ENCODE results near the gene OPCML.

OPCML gene

DNA sequence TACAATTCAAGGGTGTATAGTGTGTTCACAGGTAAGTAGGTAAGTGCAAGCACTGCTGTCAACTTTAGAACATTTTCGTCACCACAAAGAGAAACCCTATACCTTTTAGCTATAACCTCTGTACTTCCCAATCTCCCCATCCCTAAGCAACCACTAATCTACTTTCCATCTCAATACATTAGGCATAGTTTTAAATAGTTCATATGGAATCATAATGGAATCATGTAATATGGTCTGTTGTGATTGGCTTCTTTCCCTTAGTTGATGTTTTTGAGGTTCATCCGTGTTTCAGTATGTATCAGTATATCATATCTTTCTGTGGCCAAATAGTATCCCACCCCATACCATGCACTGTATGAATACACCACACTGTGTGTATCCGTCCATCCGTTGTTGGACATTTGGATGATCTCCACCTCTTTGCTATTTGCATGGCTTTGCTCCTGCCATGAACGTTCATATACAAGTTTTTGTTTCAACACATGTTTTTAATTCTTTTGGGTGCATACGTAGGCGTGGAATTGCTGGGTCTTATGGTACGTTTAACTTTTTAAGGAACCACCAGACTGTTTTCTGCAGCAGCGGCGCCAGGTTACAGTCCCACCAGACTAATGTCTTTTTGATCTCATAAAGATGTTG, 27.7 kb upstream of the OPCML start:
- H3K9me2 ChIP-seq (replicated peaks; ENCODE audit: low read depth, low read length), result no peaks in the 10 kb centered on the region
- TF ChIP-seq, protein P1, sequence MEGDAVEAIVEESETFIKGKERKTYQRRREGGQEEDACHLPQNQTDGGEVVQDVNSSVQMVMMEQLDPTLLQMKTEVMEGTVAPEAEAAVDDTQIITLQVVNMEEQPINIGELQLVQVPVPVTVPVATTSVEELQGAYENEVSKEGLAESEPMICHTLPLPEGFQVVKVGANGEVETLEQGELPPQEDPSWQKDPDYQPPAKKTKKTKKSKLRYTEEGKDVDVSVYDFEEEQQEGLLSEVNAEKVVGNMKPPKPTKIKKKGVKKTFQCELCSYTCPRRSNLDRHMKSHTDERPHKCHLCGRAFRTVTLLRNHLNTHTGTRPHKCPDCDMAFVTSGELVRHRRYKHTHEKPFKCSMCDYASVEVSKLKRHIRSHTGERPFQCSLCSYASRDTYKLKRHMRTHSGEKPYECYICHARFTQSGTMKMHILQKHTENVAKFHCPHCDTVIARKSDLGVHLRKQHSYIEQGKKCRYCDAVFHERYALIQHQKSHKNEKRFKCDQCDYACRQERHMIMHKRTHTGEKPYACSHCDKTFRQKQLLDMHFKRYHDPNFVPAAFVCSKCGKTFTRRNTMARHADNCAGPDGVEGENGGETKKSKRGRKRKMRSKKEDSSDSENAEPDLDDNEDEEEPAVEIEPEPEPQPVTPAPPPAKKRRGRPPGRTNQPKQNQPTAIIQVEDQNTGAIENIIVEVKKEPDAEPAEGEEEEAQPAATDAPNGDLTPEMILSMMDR (conservative IDR thresholded peaks at IDR 0.05; ENCODE audit: low read length), result no peak
- TF ChIP-seq EZH2phosphoT487 (IDR thresholded peaks at IDR 0.05; ENCODE audit: borderline replicate concordance), result no peak
- no peaks in the 10 kb centered on the region for H3K9me3 ChIP-seq (ENCODE audit: insufficient read depth, low read depth, low read length)
- no peaks in the 10 kb centered on the region for H3K36me3 ChIP-seq (ENCODE audit: insufficient read depth, low read length)
- H3K4me1 ChIP-seq (ENCODE audit: insufficient read depth, low read length, poor library complexity, severe bottlenecking), result no peaks in the 10 kb centered on the region
- no peaks in the 10 kb centered on the region for H3K27me3 ChIP-seq (ENCODE audit: insufficient read depth, low read length, poor library complexity, severe bottlenecking)
- H4K20me1 ChIP-seq (ENCODE audit: insufficient read depth, low read length, poor library complexity, severe bottlenecking), result no peaks in the 10 kb centered on the region
- H3K4me2 ChIP-seq (ENCODE audit: low read depth, low read length, poor library complexity, severe bottlenecking), result no peak overlapping the region
- H3K9ac ChIP-seq (ENCODE audit: low read depth, low read length, poor library complexity, severe bottlenecking), result no peak overlapping the region
- H3K79me2 ChIP-seq (ENCODE audit: insufficient read depth, low read length), result no peaks in the 10 kb centered on the region
- H3F3A ChIP-seq (ENCODE audit: low read depth), result no peaks in the 10 kb centered on the region
- H3K4me3 ChIP-seq (ENCODE audit: low read length, poor library complexity, severe bottlenecking), result no peak overlapping the region
- H2AFZ ChIP-seq (ENCODE audit: low read length), result no peak overlapping the region

DNA sequence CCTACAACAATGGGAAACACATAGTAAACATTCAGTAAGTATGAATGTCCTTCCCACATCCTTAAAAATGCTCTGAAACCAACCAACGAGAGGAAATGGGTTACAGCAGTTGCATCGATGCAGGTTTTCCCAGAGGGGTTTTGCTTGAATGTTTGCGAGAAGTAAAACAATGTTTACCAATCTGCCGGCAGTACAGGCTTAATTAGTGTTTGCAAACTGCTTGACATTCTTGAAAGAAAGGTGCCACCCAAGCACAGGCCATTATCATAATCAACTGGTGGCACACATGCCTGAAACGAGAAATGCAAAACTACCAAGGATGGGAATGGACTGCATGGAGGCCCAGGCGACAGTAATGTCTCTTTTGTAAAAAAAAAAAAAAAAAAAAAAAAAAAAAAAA, 27.1 kb upstream of the OPCML start:
- H3K4me1 ChIP-seq (ENCODE audit: insufficient read depth, low read length, poor library complexity, severe bottlenecking), result no peaks in the 10 kb centered on the region

DNA sequence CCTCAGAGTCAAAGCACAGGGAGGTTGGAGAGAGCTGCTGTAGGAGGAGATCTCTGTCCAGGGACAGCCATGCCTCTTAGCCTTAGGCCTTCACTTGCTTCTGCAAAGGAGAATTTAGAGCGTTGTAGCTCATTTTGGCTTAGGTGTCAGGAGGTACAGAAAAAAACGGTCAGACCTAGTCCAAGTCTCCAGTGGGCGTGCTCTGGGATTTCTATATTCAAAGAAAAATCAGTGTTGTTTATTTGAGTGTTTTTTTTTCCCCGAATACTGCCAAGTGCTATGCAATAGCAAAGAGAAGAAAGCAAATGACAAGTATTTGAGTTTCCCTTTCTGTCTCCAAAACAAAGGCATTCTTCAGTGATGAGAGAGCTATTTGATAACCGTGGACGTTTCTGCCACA, 22.7 kb upstream of the OPCML start:
- no peaks in the 10 kb centered on the region for H3F3A ChIP-seq (ENCODE audit: low read depth)
- H4K20me1 ChIP-seq (ENCODE audit: insufficient read depth, low read length, poor library complexity, severe bottlenecking), result no peaks in the 10 kb centered on the region
- H3K27me3 ChIP-seq (ENCODE audit: insufficient read depth, low read length, poor library complexity, severe bottlenecking), result no peaks in the 10 kb centered on the region
- H3K36me3 ChIP-seq (ENCODE audit: insufficient read depth, low read length), result no peaks in the 10 kb centered on the region
- TF ChIP-seq, protein P1 (conservative IDR thresholded peaks at IDR 0.05; ENCODE audit: low read length), result no peak
- TF ChIP-seq EZH2phosphoT487 (IDR thresholded peaks at IDR 0.05; ENCODE audit: borderline replicate concordance), result no peak
- H3K4me3 ChIP-seq (ENCODE audit: low read length, poor library complexity, severe bottlenecking), result no peak overlapping the region
- H3K4me1 ChIP-seq (ENCODE audit: insufficient read depth, low read length, poor library complexity, severe bottlenecking), result no peaks in the 10 kb centered on the region
- H3K9me3 ChIP-seq (ENCODE audit: insufficient read depth, low read depth, low read length), result peaks cover 5% of the 10 kb centered on the region; the same call in 1 of the 2 replicates
- no peaks in the 10 kb centered on the region for H3K9me2 ChIP-seq (replicated peaks; ENCODE audit: low read depth, low read length)
- no peak overlapping the region for H2AFZ ChIP-seq (ENCODE audit: low read length)
- no peaks in the 10 kb centered on the region for H3K79me2 ChIP-seq (ENCODE audit: insufficient read depth, low read length)
- H3K9ac ChIP-seq (ENCODE audit: low read depth, low read length, poor library complexity, severe bottlenecking), result no peak overlapping the region
- no peak overlapping the region for H3K4me2 ChIP-seq (ENCODE audit: low read depth, low read length, poor library complexity, severe bottlenecking)

More for the DNA sequence above, 27.1 kb upstream of the OPCML start:
- Histone ChIP-seq H3K4me3 (ENCODE audit: low read length, poor library complexity, severe bottlenecking) (no peak overlapping the region), H3K4me2 (ENCODE audit: low read depth, low read length, poor library complexity, severe bottlenecking) (no peak overlapping the region), H3F3A (ENCODE audit: low read depth) (no peaks in the 10 kb centered on the region), H3K9me2 (replicated peaks; ENCODE audit: low read depth, low read length) (no peaks in the 10 kb centered on the region), H3K27me3 (ENCODE audit: insufficient read depth, low read length, poor library complexity, severe bottlenecking) (no peaks in the 10 kb centered on the region), H3K9me3 (ENCODE audit: insufficient read depth, low read depth, low read length) (no peaks in the 10 kb centered on the region), H3K9ac (ENCODE audit: low read depth, low read length, poor library complexity, severe bottlenecking) (no peak overlapping the region), H2AFZ (ENCODE audit: low read length) (no peak overlapping the region), H3K36me3 (ENCODE audit: insufficient read depth, low read length) (no peaks in the 10 kb centered on the region), H4K20me1 (ENCODE audit: insufficient read depth, low read length, poor library complexity, severe bottlenecking) (no peaks in the 10 kb centered on the region), H3K79me2 (ENCODE audit: insufficient read depth, low read length) (no peaks in the 10 kb centered on the region)
- no peak for TF ChIP-seq EZH2phosphoT487 (IDR thresholded peaks at IDR 0.05; ENCODE audit: borderline replicate concordance)
- TF ChIP-seq, protein P1 (conservative IDR thresholded peaks at IDR 0.05; ENCODE audit: low read length), result no peak
